K562 (cell line): ENCODE measurements around the gene AKR1A1. TPM values are rescaled to one million over a fixed set of nuclear protein-coding genes. Genes with fewer than 3 reads are reported as not detected.
A peak's percentile ranks its signal among the peaks of the same experiment; 100 is the strongest.

Experiments
- ARID1B ChIP-seq: fragments of 450-650 bp; IDR thresholded peaks from 2 replicates; pipeline ENCODE4 v1.6.1; 2016; ENCODE audit warnings: antibody characterized with exemption, mild to moderate bottlenecking, inconsistent platforms
- BCL6 ChIP-seq: fragments of 250-450 bp; sonication (Bioruptor Pico); IDR thresholded peaks from 2 replicates; pipeline ENCODE4 v1.4.0; 2020
- ETS2 ChIP-seq: IDR thresholded peaks from 2 replicates; pipeline ENCODE4 v1.6.1; 2016; ENCODE audit warnings: borderline replicate concordance, missing genetic modification characterization, mild to moderate bottlenecking, moderate library complexity, missing compliant biosample characterization; ENCODE audit not compliant: poor library complexity, severe bottlenecking
- ILF3 ChIP-seq: fragments of 450-650 bp; IDR thresholded peaks from 2 replicates; pipeline ENCODE4 v1.6.1; 2018; ENCODE audit warnings: antibody characterized with exemption, mild to moderate bottlenecking, moderate library complexity, borderline replicate concordance
- LARP7 ChIP-seq: fragments of 450-650 bp; IDR thresholded peaks from 2 replicates; pipeline ENCODE4 v1.6.1; 2016
- NCOA4 ChIP-seq: fragments of 450-650 bp; IDR thresholded peaks from 2 replicates; pipeline ENCODE4 v1.6.1; 2018; ENCODE audit warnings: mild to moderate bottlenecking; ENCODE audit not compliant: partially characterized antibody
- NFATC3 ChIP-seq: fragments of 450-650 bp; IDR thresholded peaks from 2 replicates; pipeline ENCODE4 v1.6.1; 2017; ENCODE audit warnings: mild to moderate bottlenecking
- PHF21A ChIP-seq: fragments of 450-650 bp; IDR thresholded peaks from 2 replicates; pipeline ENCODE4 v1.6.1; 2017; ENCODE audit warnings: low read depth, borderline replicate concordance
- PYGO2 ChIP-seq: fragments of 450-650 bp; IDR thresholded peaks from 2 replicates; pipeline ENCODE4 v1.6.1; 2016; ENCODE audit warnings: mild to moderate bottlenecking, missing genetic modification characterization, moderate library complexity, missing compliant biosample characterization
- RFX5 ChIP-seq: IDR thresholded peaks from 2 replicates; pipeline ENCODE4 v1.6.1; 2011; ENCODE audit warnings: low read depth, mild to moderate bottlenecking, improper control_type of control experiment, low read length
- SP1 ChIP-seq: sonication (generic); formaldehyde crosslinking; IDR thresholded peaks from 2 replicates; pipeline ENCODE4 v1.8.1; 2022; ENCODE audit warnings: mild to moderate bottlenecking, missing genetic modification reagents
- XRCC3 ChIP-seq: fragments of 450-650 bp; IDR thresholded peaks from 2 replicates; pipeline ENCODE4 v1.6.1; 2017; ENCODE audit warnings: mild to moderate bottlenecking, moderate library complexity
- ZFP1 ChIP-seq: fragments of 450-650 bp; formaldehyde crosslinking; IDR thresholded peaks from 2 replicates; pipeline ENCODE4 v1.4.0; 2020; ENCODE audit warnings: mild to moderate bottlenecking, mixed read lengths
- ZNF583 ChIP-seq: fragments of 250-450 bp; sonication (Bioruptor Pico); IDR thresholded peaks from 2 replicates; pipeline ENCODE4 v1.4.0; 2020
- ZSCAN29 ChIP-seq: fragments of 450-650 bp; IDR thresholded peaks from 2 replicates; pipeline ENCODE4 v1.6.1; 2017
- polyA plus RNA-seq, 8 experiments: library from polyadenylated mRNA; depleted of rRNA in 4 of 8; stranded (reverse) in 5 of 8; unstranded in 3 of 8; fragments of >200 nt; fragmentation: Nextera tagmentation in 2 of 8; fragmentation: Illumina TruSeq in 1 of 8; extraction: Ambion mirVana in 2 of 8; extraction: Trizol in 1 of 8; gene quantifications; 2 replicates each; pipeline versions ENCODE4 v1.2.1 to v1.2.3, GENCODE V29; 2011 to 2014; ENCODE audit warnings: inconsistent platforms in 1 of 8, missing spikeins in 1 of 8
- total RNA-seq, 7 experiments: library from RNA; depleted of rRNA in 6 of 7; stranded (reverse); fragments of >200 nt in 6 of 7; fragmentation: Illumina TruSeq in 2 of 7; extraction: Trizol in 2 of 7; gene quantifications; 2 replicates each; pipeline versions ENCODE4 v1.2.1 to v1.2.3, GENCODE V29; 2011 to 2021; ENCODE audit warnings: low replicate concordance in 1 of 7
- TF ChIP-seq, protein P1 (sequence below), 2 experiments: IDR thresholded peaks; 2 replicates each; pipeline ENCODE4 v1.6.1; 2011; ENCODE audit warnings: borderline replicate concordance in 1 of 2, control low read depth in 1 of 2, low read depth in 1 of 2, low read length in 1 of 2, mild to moderate bottlenecking in 1 of 2, mixed read lengths in 1 of 2, moderate library complexity in 1 of 2; ENCODE audit not compliant: insufficient read depth in 1 of 2, insufficient read length in 1 of 2, poor library complexity in 1 of 2, severe bottlenecking in 1 of 2; ENCODE audit errors: extremely low read depth in 1 of 2
- TF ChIP-seq, protein P2 (sequence below), 2 experiments: fragments of 200-800 bp in 1 of 2; sonication (Bioruptor generic) in 1 of 2; sonication (generic) in 1 of 2; formaldehyde crosslinking in 1 of 2; IDR thresholded peaks in 1 of 2; conservative IDR thresholded peaks in 1 of 2; 2 replicates each; pipeline versions ENCODE4 v1.5.0 to v1.6.1; 2016 to 2020; ENCODE audit warnings: missing compliant biosample characterization in 1 of 2, missing genetic modification characterization in 1 of 2, missing genetic modification reagents in 1 of 2

AKR1A1 gene
- total and polyA plus RNA-seq, 9 of the 15 experiments (the other 6 are each of a cell fraction or from before 2014, with no cell fraction given) = 68.6 to 211 (median 132) TPM

- peak; percentile 49 for TF ChIP-seq ARID1B
- TF ChIP-seq XRCC3 = no peak
- TF ChIP-seq, protein P1, sequence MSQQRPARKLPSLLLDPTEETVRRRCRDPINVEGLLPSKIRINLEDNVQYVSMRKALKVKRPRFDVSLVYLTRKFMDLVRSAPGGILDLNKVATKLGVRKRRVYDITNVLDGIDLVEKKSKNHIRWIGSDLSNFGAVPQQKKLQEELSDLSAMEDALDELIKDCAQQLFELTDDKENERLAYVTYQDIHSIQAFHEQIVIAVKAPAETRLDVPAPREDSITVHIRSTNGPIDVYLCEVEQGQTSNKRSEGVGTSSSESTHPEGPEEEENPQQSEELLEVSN (IDR thresholded peaks at IDR 0.05; ENCODE audit: borderline replicate concordance in 1 of 2, extremely low read depth in 1 of 2, insufficient read depth in 1 of 2, insufficient read length in 1 of 2, low read depth in 1 of 2, low read length in 1 of 2, poor library complexity in 1 of 2, severe bottlenecking in 1 of 2) = peak; percentile 98 to 99
- no peak for TF ChIP-seq ZSCAN29
- TF ChIP-seq, protein P2, sequence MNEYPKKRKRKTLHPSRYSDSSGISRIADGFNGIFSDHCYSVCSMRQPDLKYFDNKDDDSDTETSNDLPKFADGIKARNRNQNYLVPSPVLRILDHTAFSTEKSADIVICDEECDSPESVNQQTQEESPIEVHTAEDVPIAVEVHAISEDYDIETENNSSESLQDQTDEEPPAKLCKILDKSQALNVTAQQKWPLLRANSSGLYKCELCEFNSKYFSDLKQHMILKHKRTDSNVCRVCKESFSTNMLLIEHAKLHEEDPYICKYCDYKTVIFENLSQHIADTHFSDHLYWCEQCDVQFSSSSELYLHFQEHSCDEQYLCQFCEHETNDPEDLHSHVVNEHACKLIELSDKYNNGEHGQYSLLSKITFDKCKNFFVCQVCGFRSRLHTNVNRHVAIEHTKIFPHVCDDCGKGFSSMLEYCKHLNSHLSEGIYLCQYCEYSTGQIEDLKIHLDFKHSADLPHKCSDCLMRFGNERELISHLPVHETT (CRISPR knock-in tag; conservative IDR thresholded peaks at IDR 0.05 in 1 of 2, IDR thresholded peaks at IDR 0.05 in 1 of 2) = peak in 1 of 2 experiments; percentile 87; a peak in 2 of 4 replicates
- TF ChIP-seq NCOA4 = no peak
- TF ChIP-seq PYGO2 (tag) = peak; percentile 43; the same call in 1 of the 2 replicates
- no peak for TF ChIP-seq PHF21A
- TF ChIP-seq ETS2 (tag) = peak; percentile 52
- peak; percentile 38 for TF ChIP-seq LARP7
- TF ChIP-seq BCL6 = no peak
- no peak for TF ChIP-seq ZNF583 (CRISPR knock-in tag)
- no peak for TF ChIP-seq RFX5
- TF ChIP-seq ZFP1 (CRISPR knock-in tag) = no peak
- 0 out of 2 replicates have a peak, but pooled peaks have one; percentile 12 for TF ChIP-seq NFATC3
- TF ChIP-seq SP1 (CRISPR knock-in tag) = peak; percentile 95
- 0 out of 2 replicates have a peak, but pooled peaks have one; percentile 50 for TF ChIP-seq ILF3
Observed at GRCh38 chr1:45550401-45551351, at the start of gene AKR1A1 (continued).
